GM12878 (cell line): ENCODE results near the gene ADAMTS16.

Source experiments
- HDAC6 ChIP-seq: fragments of 200-600 bp; sonication (generic); IDR thresholded peaks from one replicate; pipeline ENCODE4 v1.8.0; 2017; ENCODE audit warnings: antibody characterized with exemption; ENCODE audit not compliant: unreplicated experiment
- NBN ChIP-seq: fragments of 450-650 bp; IDR thresholded peaks from 2 replicates; pipeline ENCODE4 v1.6.1; 2016
- POLR2A ChIP-seq: IDR thresholded peaks from 2 replicates; pipeline ENCODE4 v1.6.1; 2011; ENCODE audit warnings: low read depth, mild to moderate bottlenecking, low read length
- RELA ChIP-seq: fragments of 450-650 bp; IDR thresholded peaks from 2 replicates; pipeline ENCODE4 v1.8.0; 2014; ENCODE audit warnings: borderline replicate concordance; ENCODE audit not compliant: partially characterized antibody
- SMARCA5 ChIP-seq: fragments of 450-650 bp; IDR thresholded peaks from 2 replicates; pipeline ENCODE4 v1.6.1; 2017; ENCODE audit warnings: mild to moderate bottlenecking
- TF ChIP-seq, protein P1 (sequence below): fragments of 450-650 bp; IDR thresholded peaks from 2 replicates; pipeline ENCODE4 v1.6.1; 2017; ENCODE audit warnings: antibody characterized with exemption, mild to moderate bottlenecking, moderate library complexity

- no peak for TF ChIP-seq HDAC6
- TF ChIP-seq RELA: no peak
- no peak for TF ChIP-seq SMARCA5
- no peak for TF ChIP-seq POLR2A
- TF ChIP-seq NBN: no peak
- TF ChIP-seq, protein P1, sequence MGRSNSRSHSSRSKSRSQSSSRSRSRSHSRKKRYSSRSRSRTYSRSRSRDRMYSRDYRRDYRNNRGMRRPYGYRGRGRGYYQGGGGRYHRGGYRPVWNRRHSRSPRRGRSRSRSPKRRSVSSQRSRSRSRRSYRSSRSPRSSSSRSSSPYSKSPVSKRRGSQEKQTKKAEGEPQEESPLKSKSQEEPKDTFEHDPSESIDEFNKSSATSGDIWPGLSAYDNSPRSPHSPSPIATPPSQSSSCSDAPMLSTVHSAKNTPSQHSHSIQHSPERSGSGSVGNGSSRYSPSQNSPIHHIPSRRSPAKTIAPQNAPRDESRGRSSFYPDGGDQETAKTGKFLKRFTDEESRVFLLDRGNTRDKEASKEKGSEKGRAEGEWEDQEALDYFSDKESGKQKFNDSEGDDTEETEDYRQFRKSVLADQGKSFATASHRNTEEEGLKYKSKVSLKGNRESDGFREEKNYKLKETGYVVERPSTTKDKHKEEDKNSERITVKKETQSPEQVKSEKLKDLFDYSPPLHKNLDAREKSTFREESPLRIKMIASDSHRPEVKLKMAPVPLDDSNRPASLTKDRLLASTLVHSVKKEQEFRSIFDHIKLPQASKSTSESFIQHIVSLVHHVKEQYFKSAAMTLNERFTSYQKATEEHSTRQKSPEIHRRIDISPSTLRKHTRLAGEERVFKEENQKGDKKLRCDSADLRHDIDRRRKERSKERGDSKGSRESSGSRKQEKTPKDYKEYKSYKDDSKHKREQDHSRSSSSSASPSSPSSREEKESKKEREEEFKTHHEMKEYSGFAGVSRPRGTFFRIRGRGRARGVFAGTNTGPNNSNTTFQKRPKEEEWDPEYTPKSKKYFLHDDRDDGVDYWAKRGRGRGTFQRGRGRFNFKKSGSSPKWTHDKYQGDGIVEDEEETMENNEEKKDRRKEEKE: no peak
Observed at GRCh38 chr5:5316334-5316733, 176.2 kb downstream of the ADAMTS16 start.
